Heart left ventricle (tissue), 16 donors: ENCODE measurements around the gene NRDE2. TPM values are rescaled to one million over a fixed set of nuclear protein-coding genes. Genes with fewer than 3 reads are reported as not detected.
A peak's percentile ranks its signal among the peaks of the same experiment; 100 is the strongest.
"Not testable (repeated sequence)": the region's sequence is repeated elsewhere in the genome, so short reads cannot be mapped to it uniquely, and the experiment has no call there.

ENCODE experiments used
- ATAC-seq, 4 donors: fragments of 200-7000 bp; cut with Tn5 transposase; one replicate each; pipeline ENCODE4 v1.9.1; 2020 to 2022; ENCODE audit warnings: moderate library complexity in 4 of 4, mild to moderate bottlenecking in 3 of 4, moderate number of reproducible peaks in 1 of 4
- DNase-seq, 5 donors: peaks; one replicate each; pipeline ENCODE4 v3.0.0-alpha.2; 2020
- H3K27ac ChIP-seq, 12 donors: fragments of 200-600 bp; sonication (generic) in 4 of 12; one replicate each; pipeline versions ENCODE4 v1.5.0 to v1.8.0; 2016 to 2022; ENCODE audit warnings: mild to moderate bottlenecking in 2 of 12
- H3K27me3 ChIP-seq, 9 donors: fragments of 200-600 bp; sonication (generic) in 2 of 9; one replicate each; pipeline versions ENCODE4 v1.5.1 to v1.8.0; 2016 to 2022; ENCODE audit warnings: mild to moderate bottlenecking in 3 of 9
- H3K36me3 ChIP-seq, 9 donors: fragments of 200-600 bp; sonication (generic) in 2 of 9; one replicate each; pipeline versions ENCODE4 v1.5.0 to v1.8.0; 2018 to 2022; ENCODE audit warnings: mild to moderate bottlenecking in 2 of 9
- H3K4me1 ChIP-seq, 12 donors: fragments of 200-600 bp; sonication (generic) in 4 of 12; one replicate each; pipeline versions ENCODE4 v1.5.0 to v1.8.0; 2016 to 2022; ENCODE audit warnings: mild to moderate bottlenecking in 3 of 12
- H3K4me3 ChIP-seq, 12 donors: fragments of 200-600 bp; sonication (generic) in 4 of 12; one replicate each; pipeline versions ENCODE4 v1.5.0 to v1.8.0; 2017 to 2022; ENCODE audit warnings: mild to moderate bottlenecking in 9 of 12, moderate library complexity in 4 of 12
- H3K9me3 ChIP-seq, 12 donors: fragments of 200-600 bp; sonication (generic) in 4 of 12; one replicate each; pipeline versions ENCODE4 v1.5.0 to v1.8.0; 2016 to 2022; ENCODE audit warnings: mild to moderate bottlenecking in 1 of 12
- CTCF ChIP-seq, 12 donors: fragments of 200-600 bp; sonication (generic) in 4 of 12; IDR thresholded peaks; one replicate each; pipeline versions ENCODE4 v1.5.0 to v1.8.0; 2018 to 2022; ENCODE audit warnings: antibody characterized with exemption in 12 of 12, mild to moderate bottlenecking in 5 of 12
- POLR2A ChIP-seq, 2 donors: fragments of 450-650 bp; IDR thresholded peaks; one replicate each; pipeline ENCODE4 v1.6.1; 2017; ENCODE audit warnings: antibody characterized with exemption in 2 of 2, mild to moderate bottlenecking in 2 of 2, moderate library complexity in 2 of 2
- WGBS, 4 donors: extraction: QIAGEN DNeasy Blood & Tissue Kit in 2 of 4; methylation state at CpG; one replicate each; pipeline versions ENCODE4 v1.1.5 to v1.1.7; 2013 to 2018; 5-methylcytosine and 5-hydroxymethylcytosine counted together
- intact Hi-C, 10 donors: fragments of 100-400 bp; cut with DNase I; formaldehyde crosslinking; loops; one replicate each; pipeline versions ENCODE4 v1.11.1 to v1.14.2; 2022
- polyA plus RNA-seq, 2 donors: library from polyadenylated mRNA; stranded (reverse); fragments of 200-250 nt; gene quantifications; one replicate each; pipeline ENCODE4 v1.2.3, GENCODE V29; 2013
- total RNA-seq, 9 donors: library from RNA; depleted of rRNA in 2 of 9; stranded (reverse); fragments of >200 nt in 2 of 9; fragmentation: NEBNext Ultra II Directional in 3 of 9; extraction: Animal tissue kit (Norgen Biotek cat#: 25700) in 3 of 9; gene quantifications; one replicate each; pipeline versions ENCODE4 v1.1.0 to v1.2.4, GENCODE V29; 2016 to 2023
- donor health status: ischemic (EF 13 %, LVEDD 7.1; RV severe dilation, severe dysfunction).
- donor health status: healthy with polysubstance abuse.
- donor health status: DM: no; HTN: yes; CAD: no.
- donor health status: DM: no; HTN: no; CAD: no.
- donor health status: ischemic (EF 25% LVEDD 6.9; RV normal size, moderate dysfunction).
- donor health status: ischemic (EF 25% LVEDD 5.7; RV mildly dilated, moderate dysfunction).
- donor health status: healthy.
- donor health status: DM: yes; HTN: yes; CAD: no.
- donor health status: ischemic (EF 35%, LVEDD 5.7; RV mildly dilated, moderate dysfunction).
- donor health status: nonischemic (EF 11% LVEDD 7.7; RV severe dilation, severe dysfunction).
- donor health status: DM: yes; HTN: yes; CAD: no.
- donor health status: PGD.
- donor health status: ischemic (EF 29% LVEDD 5.4; RV normal size, mild dysfunction).
- donor health status: nonischemic (EF 23%, LVEDD 6.1; RV moderate dilation, normal function).

NRDE2 gene
- total and polyA plus RNA-seq, 11 donors, result 5.2 to 15.4 (median 9.4) TPM

GRCh38 chr14:90341784-90342183 is 10.0 kb upstream of the NRDE2 start:
- intact Hi-C loops, result no loop called here
- TF ChIP-seq CTCF (IDR thresholded peaks at IDR 0.05), result no peak
- no peak for TF ChIP-seq POLR2A (IDR thresholded peaks at IDR 0.05)
- Histone ChIP-seq H3K4me1 (no peaks in the 10 kb centered on the region), H3K27ac (no peak overlapping the region), H3K4me3 (no peak overlapping the region), H3K36me3 (no peaks in the 10 kb centered on the region), H3K9me3 (no peaks in the 10 kb centered on the region), H3K27me3 (peaks cover 0 to 13% (median 0%) of the 10 kb centered on the region in 9 donors)
- DNase-seq (no peak), ATAC-seq (no peak)
- WGBS, 4 donors, result 72 to 75% (median 73%) methylated on average over 7 of the region's 7 CpGs

- DNase-seq, intact Hi-C loops: not testable (repeated sequence)
Measured at GRCh38 chr14:90341232-90341631, 9.5 kb upstream of the NRDE2 start.

GRCh38 chr14:90336985-90337384 is 5.2 kb upstream of the NRDE2 start:
- ATAC-seq, result no peak
- intact Hi-C loops, result no loop called here
- Histone ChIP-seq H3K36me3 (no peaks in the 10 kb centered on the region), H3K9me3 (no peaks in the 10 kb centered on the region), H3K4me1 (peaks cover 0 to 5% (median 0%) of the 10 kb centered on the region in 12 donors), H3K4me3 (no peak overlapping the region), H3K27me3 (peaks cover 0 to 21% (median 0%) of the 10 kb centered on the region in 9 donors), H3K27ac (no peak overlapping the region)
- TF ChIP-seq CTCF (IDR thresholded peaks at IDR 0.05) (no peak), POLR2A (IDR thresholded peaks at IDR 0.05) (no peak)
- WGBS, 4 donors, result 68 to 83% (median 74%) methylated on average over 2 of the region's 2 CpGs
- DNase-seq, result no peak

More at GRCh38 chr14:90341232-90341631, 9.5 kb upstream of the NRDE2 start:
- not testable (repeated sequence) for H3K36me3 ChIP-seq, H3K27ac ChIP-seq, H3K9me3 ChIP-seq, H3K4me1 ChIP-seq, H3K4me3 ChIP-seq, ATAC-seq
- peaks cover 0 to 18% (median 0%) of the 10 kb centered on the region in 9 donors for H3K27me3 ChIP-seq
- 77 to 86% (median 83%) methylated on average over 5 of the region's 5 CpGs for WGBS, 4 donors

- ATAC-seq, result no peak
- H3K4me3 ChIP-seq, result no peak overlapping the region
- peaks cover 0 to 7% (median 0%) of the 10 kb centered on the region in 12 donors for H3K4me1 ChIP-seq
- H3K27ac ChIP-seq, result no peak overlapping the region
- H3K36me3 ChIP-seq, result no peaks in the 10 kb centered on the region
- DNase-seq, result no peak
- no peaks in the 10 kb centered on the region for H3K9me3 ChIP-seq
- H3K27me3 ChIP-seq, result peaks cover 0 to 21% (median 0%) of the 10 kb centered on the region in 9 donors
- intact Hi-C loops, result no loop called here
- TF ChIP-seq CTCF (IDR thresholded peaks at IDR 0.05) (no peak), POLR2A (IDR thresholded peaks at IDR 0.05) (no peak)
- WGBS, 4 donors, result 77 to 89% (median 86%) methylated on average over 3 of the region's 3 CpGs
Measured at GRCh38 chr14:90336401-90336800, 4.7 kb upstream of the NRDE2 start.

- intact Hi-C loops, result loop anchor here in 9 of 10 donors (2.0 to 5.0 kb wide), 4 partner anchors 50 to 425 kb away; partner anchors contain the start of gene CALM1 (in 4 of the 9)
- WGBS, 4 donors, result 35 to 46% (median 43%) methylated on average over 6 of the region's 6 CpGs
- no peak for ATAC-seq
- DNase-seq, result no peak
- peak overlapping the region in 11 of 12 donors; percentile 68 to 96 (median 87) for H3K27ac ChIP-seq
- TF ChIP-seq POLR2A (IDR thresholded peaks at IDR 0.05) (no peak), CTCF (IDR thresholded peaks at IDR 0.05) (no peak)
- peaks cover 0 to 20% (median 8%) of the 10 kb centered on the region in 12 donors for H3K4me1 ChIP-seq
- no peaks in the 10 kb centered on the region for H3K9me3 ChIP-seq
- peaks cover 0 to 15% (median 0%) of the 10 kb centered on the region in 9 donors for H3K27me3 ChIP-seq
- no peaks in the 10 kb centered on the region for H3K36me3 ChIP-seq
- peak overlapping the region in 11 of 12 donors; percentile 54 to 96 (median 77) for H3K4me3 ChIP-seq
Measured at GRCh38 chr14:90332271-90332584, 487 bp upstream of the NRDE2 start.
